ENCODE measurements around the gene KCNG4.
"Not testable (repeated sequence)": the region's sequence is repeated elsewhere in the genome, so short reads cannot be mapped to it uniquely, and the experiment has no call there.

The KCNG4 gene

GRCh38 chr16:84233748-84234147, 6.1 kb downstream of the KCNG4 start:
- DNase-seq, result no peak

- DNase-seq, result no peak
These were observed 6.8 kb downstream of the KCNG4 start for GRCh38 chr16:84232969-84233368.

DNA sequence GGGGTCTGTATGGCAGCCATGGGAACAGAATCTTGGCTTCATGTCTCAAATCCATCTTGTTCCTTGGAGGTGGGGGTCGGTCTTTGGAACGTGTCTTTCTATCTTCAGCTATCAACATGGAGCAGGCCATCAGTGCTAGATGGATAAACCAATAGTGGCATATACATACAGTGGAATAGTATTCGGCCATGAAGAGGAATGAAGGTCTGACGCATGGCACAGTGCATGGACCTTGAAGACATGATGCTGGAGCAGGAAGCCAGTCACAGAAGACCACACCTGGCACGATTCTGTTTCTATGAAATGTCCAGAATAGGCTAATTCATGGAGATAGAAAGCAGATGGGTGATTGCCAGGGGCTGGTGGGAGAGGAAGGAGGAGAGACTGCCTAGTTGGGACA, 7.8 kb downstream of the KCNG4 start:
- DNase-seq, result no peak

GRCh38 chr16:84229471-84229870, 10.3 kb downstream of the KCNG4 start:
- no peak for DNase-seq

GRCh38 chr16:84228256-84228838, 11.5 kb downstream of the KCNG4 start:
- DNase-seq, result no peak

DNA sequence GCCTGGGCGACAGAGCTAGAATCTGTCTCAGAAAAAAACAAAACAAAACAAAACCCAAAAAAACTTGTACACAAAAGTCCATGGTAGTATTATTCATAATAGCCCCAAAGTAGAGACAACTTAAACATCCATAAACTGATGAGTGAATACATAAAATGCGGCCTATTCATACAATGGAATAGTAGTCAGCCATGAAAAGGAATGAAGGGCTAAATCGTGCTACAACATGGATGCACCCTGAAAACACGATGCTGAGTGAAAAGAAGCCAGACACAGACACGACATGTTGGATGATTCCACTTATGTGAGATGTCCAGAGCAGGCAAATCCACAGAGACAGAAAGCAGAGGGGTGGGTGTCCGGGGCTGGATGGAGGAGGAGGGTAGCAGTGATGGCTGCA, 12.3 kb downstream of the KCNG4 start:
- no peak for DNase-seq

- DNase-seq, result no peak
These were observed 13.8 kb downstream of the KCNG4 start for GRCh38 chr16:84226026-84226425.

DNA sequence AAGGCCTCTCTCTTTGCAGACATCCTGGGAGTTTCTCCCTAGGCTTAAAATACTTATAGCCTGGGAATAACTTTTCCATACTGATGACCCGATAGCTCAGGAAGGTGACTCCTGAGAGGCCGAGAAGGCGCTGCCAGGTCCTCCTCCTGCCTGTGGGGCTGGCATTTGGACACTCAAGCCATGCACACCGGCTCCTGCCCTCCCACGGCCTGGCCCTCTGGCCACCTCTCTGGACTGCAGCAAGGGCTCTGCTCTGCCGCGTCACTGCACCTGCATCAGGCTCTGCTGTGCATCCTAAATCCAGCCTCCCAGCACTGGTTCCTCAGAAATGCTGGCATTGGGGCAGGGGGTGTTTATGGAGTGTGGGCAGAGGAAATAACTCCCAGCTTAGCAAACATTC, 14.2 kb downstream of the KCNG4 start:
- DNase-seq, result no peak

- DNase-seq, result no peak
These were observed 14.7 kb downstream of the KCNG4 start for GRCh38 chr16:84225126-84225525.

- no peak for DNase-seq
These were observed 15.3 kb downstream of the KCNG4 start for GRCh38 chr16:84224554-84224953.

GRCh38 chr16:84223456-84223855, 16.4 kb downstream of the KCNG4 start:
- no peak for DNase-seq

DNA sequence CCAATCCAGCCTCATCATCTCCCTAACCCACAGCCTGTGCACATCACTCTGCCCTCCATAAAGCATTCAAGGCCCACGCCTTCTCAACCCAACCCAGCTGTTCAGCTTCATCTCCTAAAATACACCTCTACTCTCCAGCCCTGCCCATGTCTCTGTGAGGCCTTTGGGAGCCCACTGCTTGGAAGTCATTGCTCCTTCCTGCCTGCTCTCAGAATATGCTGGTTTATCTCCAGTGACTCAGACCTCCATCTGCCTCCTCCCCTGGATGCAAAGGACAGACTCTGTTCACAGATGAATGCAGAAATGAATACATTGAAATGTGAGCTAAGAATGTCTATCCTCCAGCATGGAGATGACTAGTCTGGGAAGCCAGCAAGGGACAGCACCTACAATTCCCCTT, 19.0 kb downstream of the KCNG4 start:
- no peak for DNase-seq

GRCh38 chr16:84218956-84219355, 20.9 kb downstream of the KCNG4 start:
- no peak for DNase-seq

DNA sequence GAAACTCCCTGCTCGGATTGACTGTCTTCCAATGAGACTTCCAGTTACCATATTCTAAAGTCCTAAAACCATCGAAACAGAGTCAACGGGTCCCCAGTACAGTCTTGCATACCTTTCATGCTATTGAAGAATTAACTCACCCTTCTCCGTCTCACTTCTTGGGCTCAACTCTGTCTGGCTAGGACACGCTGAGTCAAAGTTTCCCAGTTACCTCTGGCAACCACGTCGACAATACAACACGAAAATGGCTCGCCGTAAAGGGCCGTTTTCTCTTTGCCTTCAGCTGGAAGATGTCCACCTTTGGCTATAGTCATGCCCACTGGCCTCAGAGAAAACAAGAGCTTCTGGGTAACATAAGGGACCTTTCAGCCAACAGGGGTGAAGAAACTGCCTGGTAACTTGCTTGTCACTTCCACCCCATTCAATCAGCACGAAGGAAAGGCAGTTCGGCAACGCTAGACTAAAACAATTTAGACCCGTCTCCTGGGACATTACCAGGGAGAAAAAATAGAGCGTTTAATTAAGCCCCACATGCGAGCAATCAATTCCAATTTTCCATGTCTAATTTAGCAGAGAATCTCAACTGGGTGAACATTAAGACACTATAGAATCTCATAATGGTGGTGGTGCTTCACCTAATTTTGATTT, 21.5 kb downstream of the KCNG4 start:
- no peak for DNase-seq

GRCh38 chr16:84216144-84216543, 23.7 kb downstream of the KCNG4 start:
- not testable (repeated sequence) for DNase-seq

DNA sequence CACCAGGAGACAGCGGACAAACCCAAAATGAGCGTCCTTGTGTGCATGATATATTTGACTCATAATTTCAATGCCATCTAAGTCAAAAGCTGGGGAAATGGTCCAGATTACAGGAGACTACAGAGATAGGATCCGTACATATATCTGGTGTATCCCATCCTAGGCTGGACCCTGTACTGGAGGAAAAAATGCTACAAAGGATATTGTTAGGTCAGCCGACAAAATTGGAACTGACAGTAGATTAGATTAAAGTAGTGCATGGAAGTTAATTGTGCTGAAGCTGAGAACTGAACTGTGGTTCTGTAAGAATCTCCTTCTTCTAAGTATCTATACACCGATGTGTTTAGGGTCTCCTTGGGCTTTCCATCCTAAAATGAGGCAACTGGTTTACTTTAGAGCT, 24.3 kb downstream of the KCNG4 start:
- DNase-seq, result no peak

DNA sequence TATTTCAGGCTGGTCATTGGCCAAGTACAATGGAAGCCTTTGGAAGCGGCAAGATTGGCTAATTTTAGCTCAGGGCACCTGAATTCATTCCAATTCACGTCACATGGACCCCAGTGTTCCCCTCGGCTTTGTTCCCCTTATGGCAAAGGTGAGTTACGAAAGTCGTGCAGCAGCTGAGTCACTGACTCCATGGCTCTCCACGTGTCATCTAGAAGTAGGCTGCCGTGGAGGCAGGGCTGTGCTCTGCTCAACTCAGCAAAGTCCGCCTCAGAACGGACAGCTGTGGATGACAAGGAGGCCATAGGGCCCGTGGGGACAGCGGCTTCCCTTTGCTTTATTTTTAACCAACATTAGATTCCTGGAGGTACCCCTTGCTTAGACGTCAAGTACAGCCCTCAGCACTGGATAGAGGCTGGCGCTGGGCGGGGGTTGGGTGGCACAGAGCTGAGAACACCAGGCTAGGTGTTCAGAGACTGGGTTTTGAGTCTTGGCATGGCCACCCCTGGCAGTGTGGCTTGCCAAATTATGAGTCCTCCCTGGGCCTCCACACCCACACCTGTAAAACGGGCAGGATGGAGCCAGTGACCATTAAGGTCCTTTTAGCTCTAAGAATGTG, 25.3 kb downstream of the KCNG4 start:
- no peak for DNase-seq

GRCh38 chr16:84212631-84213030, 27.2 kb downstream of the KCNG4 start:
- no peak for DNase-seq

DNA sequence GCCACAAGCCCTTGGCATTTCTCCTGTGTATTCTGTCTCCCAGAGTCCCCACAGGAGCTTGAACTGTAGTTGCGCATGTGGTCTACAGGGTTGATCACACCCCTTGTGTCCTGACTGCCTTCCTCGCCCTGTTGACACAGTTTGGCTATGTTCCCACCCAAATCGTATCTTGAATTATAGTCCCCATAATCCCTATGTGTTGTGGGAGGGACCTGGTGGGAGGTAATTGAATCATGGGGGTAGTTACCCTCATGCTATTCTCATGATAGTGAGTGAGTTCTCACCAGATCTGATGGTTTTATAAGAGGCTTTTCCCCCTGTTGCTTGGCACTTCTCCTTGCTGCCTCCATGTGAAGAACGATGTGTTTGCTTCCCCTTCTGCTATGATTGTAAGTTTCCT, 27.7 kb downstream of the KCNG4 start:
- DNase-seq, result no peak

DNA sequence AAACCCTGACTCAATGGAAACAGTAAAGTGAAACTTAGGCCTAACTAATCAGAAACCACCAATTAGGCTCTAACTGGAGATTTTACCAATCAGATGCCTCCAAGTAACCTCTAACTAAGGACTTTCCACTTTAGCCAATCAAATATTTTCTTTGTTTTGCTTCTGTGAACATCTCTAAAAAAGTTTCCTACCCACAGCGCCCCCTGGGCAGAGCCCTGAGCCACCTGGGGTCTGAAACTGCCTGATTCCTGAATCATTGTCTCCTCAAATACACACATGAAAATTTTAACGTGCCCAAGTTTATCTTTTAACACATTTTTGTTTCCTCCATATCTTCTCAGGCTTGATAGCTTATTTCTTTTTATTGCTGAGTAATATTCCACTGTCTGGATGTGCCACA, 29.8 kb downstream of the KCNG4 start:
- no peak for DNase-seq

GRCh38 chr16:84207879-84208278, 31.9 kb downstream of the KCNG4 start:
- no peak for DNase-seq

- DNase-seq, result no peak
These were observed 32.6 kb downstream of the KCNG4 start for GRCh38 chr16:84207251-84207650.

GRCh38 chr16:84205976-84206691, 33.7 kb downstream of the KCNG4 start:
- DNase-seq, result no peak

GRCh38 chr16:84205123-84205522, 34.7 kb downstream of the KCNG4 start:
- DNase-seq, result not testable (repeated sequence)

All from T-helper 1 cell (primary cell).